ENCODE results near the gene PFKFB1. TPM values are rescaled to one million over a fixed set of nuclear protein-coding genes. Genes with fewer than 3 reads are reported as not detected.

Gene PFKFB1
- total RNA-seq, 4 donors from 2014 or later, result 0.15 TPM; not detected in 3

DNA sequence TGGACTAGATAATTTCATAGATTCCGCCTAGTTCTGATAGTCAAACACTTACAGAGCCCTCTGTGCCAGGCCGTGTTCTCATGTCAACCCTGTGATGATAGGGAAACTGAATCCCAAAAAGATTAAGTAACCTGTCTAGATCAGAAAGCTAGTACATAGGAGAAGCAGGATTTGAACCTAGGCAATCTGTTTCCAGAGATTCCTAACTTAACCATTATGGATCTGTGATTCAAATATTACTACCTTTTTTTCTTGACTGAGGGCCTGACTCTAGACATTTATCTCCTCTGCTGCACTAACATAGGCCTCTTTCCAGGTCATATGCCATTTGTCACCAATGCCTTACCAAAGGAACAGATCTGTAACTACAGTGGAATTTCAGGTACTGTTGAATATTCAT, 35.3 kb upstream of the PFKFB1 start:
- 53 to 60% methylated on average over 1 to 2 of the region's 2 CpGs for WGBS, 2 donors (ENCODE audit: low coverage in 1 of 2)
- Histone ChIP-seq H3K4me3 (no peak overlapping the region), H3K27ac (no peak overlapping the region), H3K36me3 (no peaks in the 10 kb centered on the region), H3K4me1 (no peaks in the 10 kb centered on the region), H3K27me3 (no peaks in the 10 kb centered on the region), H3K9me3 (no peaks in the 10 kb centered on the region)
- no peak for ATAC-seq
- TF ChIP-seq POLR2AphosphoS5 (IDR thresholded peaks at IDR 0.05) (no peak), POLR2A (IDR thresholded peaks at IDR 0.05) (no peak), EP300 (IDR thresholded peaks at IDR 0.05) (no peak)
- TF ChIP-seq, protein P1, sequence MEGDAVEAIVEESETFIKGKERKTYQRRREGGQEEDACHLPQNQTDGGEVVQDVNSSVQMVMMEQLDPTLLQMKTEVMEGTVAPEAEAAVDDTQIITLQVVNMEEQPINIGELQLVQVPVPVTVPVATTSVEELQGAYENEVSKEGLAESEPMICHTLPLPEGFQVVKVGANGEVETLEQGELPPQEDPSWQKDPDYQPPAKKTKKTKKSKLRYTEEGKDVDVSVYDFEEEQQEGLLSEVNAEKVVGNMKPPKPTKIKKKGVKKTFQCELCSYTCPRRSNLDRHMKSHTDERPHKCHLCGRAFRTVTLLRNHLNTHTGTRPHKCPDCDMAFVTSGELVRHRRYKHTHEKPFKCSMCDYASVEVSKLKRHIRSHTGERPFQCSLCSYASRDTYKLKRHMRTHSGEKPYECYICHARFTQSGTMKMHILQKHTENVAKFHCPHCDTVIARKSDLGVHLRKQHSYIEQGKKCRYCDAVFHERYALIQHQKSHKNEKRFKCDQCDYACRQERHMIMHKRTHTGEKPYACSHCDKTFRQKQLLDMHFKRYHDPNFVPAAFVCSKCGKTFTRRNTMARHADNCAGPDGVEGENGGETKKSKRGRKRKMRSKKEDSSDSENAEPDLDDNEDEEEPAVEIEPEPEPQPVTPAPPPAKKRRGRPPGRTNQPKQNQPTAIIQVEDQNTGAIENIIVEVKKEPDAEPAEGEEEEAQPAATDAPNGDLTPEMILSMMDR (IDR thresholded peaks at IDR 0.05), result no peak

DNA sequence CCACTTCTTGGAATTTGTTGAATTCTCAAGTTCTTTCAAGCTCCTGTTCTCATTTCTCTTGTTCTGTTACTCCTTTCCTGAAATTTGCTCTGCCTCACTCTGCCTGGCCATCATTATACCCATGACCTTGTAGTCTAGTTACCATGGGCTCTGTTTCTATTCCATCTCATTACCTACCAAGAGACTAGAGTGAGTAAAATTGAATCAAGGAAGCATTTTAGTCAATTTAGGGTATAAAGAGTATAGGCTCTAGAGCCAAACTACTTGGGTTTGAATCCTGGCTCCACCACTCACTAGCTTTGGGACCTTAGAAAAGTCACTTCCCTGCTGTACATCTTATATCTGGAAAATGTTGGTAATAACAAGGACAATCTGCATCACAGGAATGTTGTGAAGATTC, 34.6 kb upstream of the PFKFB1 start:
- H3K9me3 ChIP-seq, result no peaks in the 10 kb centered on the region
- H3K27ac ChIP-seq, result no peak overlapping the region
- no peak for ATAC-seq
- H3K4me3 ChIP-seq, result no peak overlapping the region
- H3K36me3 ChIP-seq, result no peaks in the 10 kb centered on the region
- no peaks in the 10 kb centered on the region for H3K27me3 ChIP-seq
- TF ChIP-seq EP300 (IDR thresholded peaks at IDR 0.05) (no peak), POLR2AphosphoS5 (IDR thresholded peaks at IDR 0.05) (no peak), POLR2A (IDR thresholded peaks at IDR 0.05) (no peak)
- TF ChIP-seq, protein P1 (IDR thresholded peaks at IDR 0.05), result no peak
- no peaks in the 10 kb centered on the region for H3K4me1 ChIP-seq

DNA sequence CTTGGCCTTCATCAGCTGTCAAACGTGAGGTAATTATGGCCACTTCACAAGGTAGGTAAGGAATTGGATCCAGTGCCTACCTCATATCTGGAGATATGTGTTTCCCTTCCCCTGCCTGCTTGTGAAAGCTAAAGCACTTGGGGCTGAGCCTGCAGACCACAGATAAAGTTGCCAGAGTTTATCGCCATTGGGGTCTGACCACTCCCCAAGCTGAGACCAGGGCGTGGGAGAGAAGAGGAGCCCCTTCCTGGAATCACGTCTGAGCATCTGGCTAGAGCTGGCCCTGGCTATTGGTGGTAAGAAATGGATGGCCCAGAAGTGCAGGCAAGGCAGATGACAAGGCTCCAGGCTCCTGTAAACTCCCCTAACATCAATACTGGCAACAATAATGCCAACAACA, 34.1 kb upstream of the PFKFB1 start:
- Histone ChIP-seq H3K27ac (no peak overlapping the region), H3K4me3 (no peak overlapping the region), H3K36me3 (no peaks in the 10 kb centered on the region), H3K9me3 (no peaks in the 10 kb centered on the region), H3K27me3 (no peaks in the 10 kb centered on the region), H3K4me1 (no peaks in the 10 kb centered on the region)
- TF ChIP-seq POLR2A (IDR thresholded peaks at IDR 0.05), result no peak
- no peak for TF ChIP-seq EP300 (IDR thresholded peaks at IDR 0.05)
- TF ChIP-seq, protein P1 (IDR thresholded peaks at IDR 0.05), result no peak
- TF ChIP-seq POLR2AphosphoS5 (IDR thresholded peaks at IDR 0.05), result no peak
- WGBS, 2 donors (ENCODE audit: low coverage in 1 of 2), result 43% methylated on average over 1 of the region's 4 CpGs; no CpG with 5 or more reads in 1 of the 2 donors
- ATAC-seq, result no peak

DNA sequence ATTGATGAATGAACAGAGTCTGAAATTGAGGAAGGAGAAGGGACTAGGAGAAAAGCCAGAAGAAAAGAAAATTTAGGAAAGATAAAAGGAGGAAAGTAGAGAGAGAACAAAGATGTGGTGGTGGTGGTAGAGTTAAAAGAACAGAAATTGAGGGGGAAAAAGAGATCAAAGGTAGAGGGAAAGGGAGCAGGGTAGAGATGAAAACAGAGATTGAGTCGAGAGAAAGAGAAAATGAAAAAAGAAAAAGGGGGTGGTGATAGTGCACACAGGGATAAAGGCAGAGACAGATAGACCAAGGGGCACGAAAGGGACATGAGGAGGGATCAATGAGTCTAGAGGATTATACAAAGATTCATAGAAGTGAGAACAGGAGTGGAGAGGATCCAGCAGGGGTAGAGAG, 32.9 kb upstream of the PFKFB1 start:
- Histone ChIP-seq H3K9me3 (no peaks in the 10 kb centered on the region), H3K4me3 (no peak overlapping the region), H3K27ac (no peak overlapping the region), H3K27me3 (no peaks in the 10 kb centered on the region), H3K36me3 (no peaks in the 10 kb centered on the region), H3K4me1 (no peaks in the 10 kb centered on the region)
- no peak for ATAC-seq
- TF ChIP-seq, protein P1 (IDR thresholded peaks at IDR 0.05), result no peak
- TF ChIP-seq POLR2AphosphoS5 (IDR thresholded peaks at IDR 0.05) (no peak), EP300 (IDR thresholded peaks at IDR 0.05) (no peak), POLR2A (IDR thresholded peaks at IDR 0.05) (no peak)
- WGBS, 2 donors (ENCODE audit: low coverage in 1 of 2), result 43 to 67% methylated on average over 1 to 2 of the region's 2 CpGs

DNA sequence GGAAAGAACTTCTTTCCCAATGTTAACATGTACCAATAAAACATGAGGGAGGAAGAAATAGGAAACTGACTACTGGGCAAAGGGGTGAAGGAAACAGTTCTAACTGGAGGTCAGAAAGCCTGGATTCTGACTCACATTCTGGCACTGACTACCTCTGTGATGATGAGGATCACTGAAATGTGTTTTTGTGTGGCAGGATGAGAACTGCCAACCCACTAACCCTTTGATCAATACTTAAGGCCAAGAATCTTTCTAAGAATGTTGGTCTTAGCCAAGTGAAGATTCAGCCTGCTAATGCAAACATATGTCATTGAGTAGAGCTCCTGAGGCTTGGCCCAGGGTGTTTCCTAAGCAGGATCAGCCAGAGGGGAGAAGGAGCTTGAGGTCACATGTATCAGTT, 32.2 kb upstream of the PFKFB1 start:
- no peak overlapping the region for H3K4me3 ChIP-seq
- TF ChIP-seq POLR2AphosphoS5 (IDR thresholded peaks at IDR 0.05), result no peak
- TF ChIP-seq, protein P1 (IDR thresholded peaks at IDR 0.05), result no peak
- H3K27ac ChIP-seq, result no peak overlapping the region
- H3K27me3 ChIP-seq, result no peaks in the 10 kb centered on the region
- ATAC-seq, result no peak
- H3K36me3 ChIP-seq, result no peaks in the 10 kb centered on the region
- H3K9me3 ChIP-seq, result no peaks in the 10 kb centered on the region
- no peaks in the 10 kb centered on the region for H3K4me1 ChIP-seq

Data from gastroesophageal sphincter (tissue), 4 donors.